IPS-18a (cell line): ENCODE data around the gene LRRC17.
A peak's percentile ranks its signal among the peaks of the same experiment; 100 is the strongest.

Experiments used
- H3K27ac ChIP-seq: one replicate; pipeline ENCODE4 v1.5.1; 2013; ENCODE audit warnings: low read length
- H3K27me3 ChIP-seq: one replicate; pipeline ENCODE4 v1.6.1; 2013; ENCODE audit warnings: mild to moderate bottlenecking, low read length; ENCODE audit not compliant: control insufficient read depth, insufficient read depth
- H3K36me3 ChIP-seq: one replicate; pipeline ENCODE4 v1.6.1; 2013; ENCODE audit warnings: low read depth, low read length; ENCODE audit not compliant: control insufficient read depth
- H3K4me1 ChIP-seq: one replicate; pipeline ENCODE4 v1.6.1; 2013; ENCODE audit warnings: low read depth, low read length; ENCODE audit not compliant: control insufficient read depth
- H3K4me3 ChIP-seq: one replicate; pipeline ENCODE4 v1.5.1; 2013; ENCODE audit warnings: low read length
- H3K9ac ChIP-seq: one replicate; pipeline ENCODE4 v1.6.1; 2013; ENCODE audit warnings: mild to moderate bottlenecking, low read length, moderate library complexity
- H3K9me3 ChIP-seq: one replicate; pipeline ENCODE4 v1.6.1; 2013; ENCODE audit warnings: low read depth, low read length; ENCODE audit not compliant: control insufficient read depth

Gene LRRC17, protein sequence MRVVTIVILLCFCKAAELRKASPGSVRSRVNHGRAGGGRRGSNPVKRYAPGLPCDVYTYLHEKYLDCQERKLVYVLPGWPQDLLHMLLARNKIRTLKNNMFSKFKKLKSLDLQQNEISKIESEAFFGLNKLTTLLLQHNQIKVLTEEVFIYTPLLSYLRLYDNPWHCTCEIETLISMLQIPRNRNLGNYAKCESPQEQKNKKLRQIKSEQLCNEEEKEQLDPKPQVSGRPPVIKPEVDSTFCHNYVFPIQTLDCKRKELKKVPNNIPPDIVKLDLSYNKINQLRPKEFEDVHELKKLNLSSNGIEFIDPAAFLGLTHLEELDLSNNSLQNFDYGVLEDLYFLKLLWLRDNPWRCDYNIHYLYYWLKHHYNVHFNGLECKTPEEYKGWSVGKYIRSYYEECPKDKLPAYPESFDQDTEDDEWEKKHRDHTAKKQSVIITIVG

DNA sequence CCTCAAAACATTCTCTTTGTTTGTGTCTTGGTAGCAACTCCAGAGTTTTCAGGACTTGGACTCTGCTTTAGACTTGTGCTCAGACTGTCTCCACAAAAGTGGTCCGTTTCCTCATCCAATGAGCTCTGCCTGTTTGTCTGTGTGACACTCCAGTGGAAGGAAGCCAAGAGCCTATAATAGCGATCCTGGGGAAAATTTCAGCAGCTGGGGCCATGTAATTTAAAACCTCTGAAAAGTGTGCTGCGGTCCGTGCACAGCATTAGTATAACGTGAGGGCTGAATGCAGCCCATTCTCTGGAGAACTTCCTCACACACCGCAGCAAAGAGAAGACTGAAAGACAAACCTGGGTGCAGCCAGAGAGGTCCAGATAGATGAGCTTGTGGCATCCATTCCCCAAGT lies at the start of gene LRRC17:
Gene LRRC17 (plus strand): TSS at position 259 of the 400 bp plus-strand sequence. CDS start 20,914 bp downstream, outside the sequence.
- no peaks in the 10 kb centered on the region for H3K9me3 ChIP-seq
- H3K27me3 ChIP-seq = no peaks in the 10 kb centered on the region
- H3K9ac ChIP-seq = peak within 1 kb of the TSS; percentile 25
- H3K4me3 ChIP-seq = peak within 1 kb of the TSS; percentile 31
- H3K27ac ChIP-seq = no peak within 1 kb of the TSS
- peaks cover 22% of the 10 kb centered on the region for H3K4me1 ChIP-seq
- no peaks in the 10 kb centered on the region for H3K36me3 ChIP-seq

DNA sequence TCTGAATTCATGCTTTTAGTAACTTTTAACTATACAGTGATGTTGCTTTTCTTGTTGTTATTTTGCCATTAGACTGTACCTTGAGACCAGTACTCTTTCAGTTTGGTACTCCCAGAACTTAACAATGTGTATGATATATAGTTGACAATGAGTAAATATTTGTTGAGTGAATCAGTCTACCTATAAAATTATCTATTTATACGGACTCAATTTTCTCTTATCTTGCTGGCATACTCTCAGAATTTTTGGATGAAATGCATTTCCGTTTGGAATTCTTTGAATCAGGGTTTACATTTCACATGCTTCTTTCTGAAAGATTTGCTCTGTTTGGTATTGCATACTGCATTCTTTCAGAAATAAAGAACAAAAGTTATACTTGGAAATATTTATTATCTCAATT lies 47.8 kb upstream of the LRRC17 start:
- Histone ChIP-seq H3K4me3 (no peak overlapping the region), H3K9me3 (no peaks in the 10 kb centered on the region), H3K27ac (no peak overlapping the region), H3K36me3 (no peaks in the 10 kb centered on the region), H3K9ac (no peak overlapping the region), H3K27me3 (no peaks in the 10 kb centered on the region), H3K4me1 (no peaks in the 10 kb centered on the region)

DNA sequence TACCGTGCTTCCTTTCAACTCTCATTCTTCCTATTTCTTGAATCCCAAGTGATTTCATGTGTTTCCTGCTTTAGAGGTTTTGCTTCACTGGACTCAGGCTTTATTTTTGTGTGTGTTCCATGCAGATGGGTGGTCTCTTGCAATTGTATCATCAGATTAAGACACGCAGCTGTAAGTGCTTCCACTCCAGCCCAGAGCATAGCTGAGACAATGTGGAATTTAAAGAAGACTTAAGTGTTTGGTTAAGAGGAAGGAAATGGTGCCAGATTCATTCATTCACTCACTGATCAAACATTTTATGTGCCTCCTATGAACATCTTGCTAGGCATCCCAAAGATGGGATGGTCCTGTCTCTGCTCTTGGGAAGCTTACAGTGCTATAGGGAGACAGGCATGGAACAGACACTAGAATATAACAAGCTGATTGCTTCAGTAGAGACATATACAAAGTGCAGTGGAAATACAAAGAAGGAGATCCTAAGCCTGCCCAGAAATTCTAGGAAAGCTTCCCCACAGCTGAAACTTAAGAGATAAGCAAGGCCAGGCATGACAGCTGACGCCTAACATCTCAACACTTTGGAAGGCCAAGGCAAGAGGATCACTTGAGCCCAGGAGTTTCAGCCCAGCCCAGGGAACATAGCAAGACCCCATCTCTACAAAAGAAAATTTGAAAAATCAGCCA lies 46.1 kb upstream of the LRRC17 start:
- Histone ChIP-seq H3K27me3 (no peaks in the 10 kb centered on the region), H3K4me3 (no peak overlapping the region), H3K9me3 (no peaks in the 10 kb centered on the region), H3K4me1 (no peaks in the 10 kb centered on the region), H3K27ac (no peak overlapping the region), H3K9ac (no peak overlapping the region), H3K36me3 (no peaks in the 10 kb centered on the region)

DNA sequence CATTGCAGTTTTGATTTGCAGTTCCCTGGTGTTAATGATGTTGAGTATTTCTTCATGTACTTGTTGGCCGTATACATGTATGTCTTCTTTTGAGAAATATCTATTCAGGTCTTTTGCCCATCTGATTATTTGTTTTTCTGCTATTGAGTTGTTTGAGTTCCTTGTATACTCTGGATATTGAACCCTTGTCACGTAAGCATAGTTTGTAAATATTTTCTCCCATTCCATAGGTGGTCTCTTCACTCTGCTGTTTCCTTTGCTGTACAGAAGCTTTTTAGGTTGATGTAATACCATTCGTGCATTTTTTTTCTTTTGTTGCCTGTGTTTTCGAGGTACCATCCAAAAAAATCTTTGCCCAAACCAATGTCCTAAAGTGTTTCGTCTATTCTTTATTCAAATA lies 43.6 kb upstream of the LRRC17 start:
- Histone ChIP-seq H3K36me3 (no peaks in the 10 kb centered on the region), H3K4me1 (no peaks in the 10 kb centered on the region), H3K27me3 (no peaks in the 10 kb centered on the region), H3K27ac (no peak overlapping the region), H3K9me3 (no peaks in the 10 kb centered on the region), H3K4me3 (no peak overlapping the region), H3K9ac (no peak overlapping the region)

DNA sequence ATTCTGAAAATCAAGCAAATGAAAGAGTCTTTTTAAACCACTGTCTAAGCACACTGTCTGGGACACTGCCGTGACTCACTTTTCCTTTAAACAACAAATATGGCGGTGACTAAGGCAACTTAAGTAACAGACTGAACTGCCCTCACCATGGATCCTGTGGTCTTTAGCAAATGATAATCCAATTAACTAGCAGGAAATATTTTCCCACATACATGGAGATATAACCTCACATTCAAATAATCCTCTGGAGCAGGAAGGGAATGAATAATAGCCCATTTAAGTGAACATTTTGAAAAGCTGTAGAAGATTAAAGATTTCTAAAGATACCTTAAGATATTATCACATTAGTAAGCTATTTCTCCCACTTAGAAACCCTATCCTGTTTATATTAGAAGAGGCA lies 40.3 kb upstream of the LRRC17 start:
- no peak overlapping the region for H3K4me3 ChIP-seq
- no peak overlapping the region for H3K27ac ChIP-seq
- H3K9ac ChIP-seq = no peak overlapping the region
- H3K4me1 ChIP-seq = no peaks in the 10 kb centered on the region
- no peaks in the 10 kb centered on the region for H3K27me3 ChIP-seq
- H3K36me3 ChIP-seq = no peaks in the 10 kb centered on the region
- H3K9me3 ChIP-seq = no peaks in the 10 kb centered on the region

DNA sequence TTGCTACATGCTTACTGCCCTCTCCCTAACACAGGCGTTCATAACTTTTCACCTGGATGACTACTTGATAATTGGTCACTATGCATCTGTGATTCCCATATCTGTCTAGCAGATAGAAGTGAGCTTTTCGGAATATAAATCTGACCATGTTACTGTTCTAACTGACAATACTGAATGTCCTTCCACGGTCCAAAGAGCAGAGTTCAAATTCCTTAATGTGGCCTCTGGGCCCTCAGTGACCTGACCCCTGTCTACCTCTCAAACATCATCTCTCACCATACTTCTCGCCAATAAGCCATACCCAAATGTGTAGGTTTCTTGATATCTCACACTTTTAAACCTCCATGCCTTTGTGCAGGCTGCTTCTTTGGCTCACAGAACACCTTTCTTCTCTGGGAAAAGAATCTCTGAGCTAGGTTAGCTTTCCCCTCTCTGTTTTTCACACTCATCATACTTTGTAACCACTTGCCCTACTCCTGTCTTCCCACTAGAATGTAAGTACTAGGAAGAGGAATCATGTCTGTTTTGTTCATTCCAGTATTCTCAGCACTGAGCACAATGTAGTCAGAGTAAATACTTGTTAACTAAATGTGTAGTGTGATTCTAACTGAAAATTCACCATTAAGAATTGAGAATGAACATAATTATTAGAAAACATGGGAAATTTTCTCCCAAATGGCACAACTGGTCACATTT lies 39.2 kb upstream of the LRRC17 start:
- Histone ChIP-seq H3K4me1 (no peaks in the 10 kb centered on the region), H3K9me3 (no peaks in the 10 kb centered on the region), H3K4me3 (no peak overlapping the region), H3K36me3 (no peaks in the 10 kb centered on the region), H3K9ac (no peak overlapping the region), H3K27me3 (no peaks in the 10 kb centered on the region), H3K27ac (no peak overlapping the region)

DNA sequence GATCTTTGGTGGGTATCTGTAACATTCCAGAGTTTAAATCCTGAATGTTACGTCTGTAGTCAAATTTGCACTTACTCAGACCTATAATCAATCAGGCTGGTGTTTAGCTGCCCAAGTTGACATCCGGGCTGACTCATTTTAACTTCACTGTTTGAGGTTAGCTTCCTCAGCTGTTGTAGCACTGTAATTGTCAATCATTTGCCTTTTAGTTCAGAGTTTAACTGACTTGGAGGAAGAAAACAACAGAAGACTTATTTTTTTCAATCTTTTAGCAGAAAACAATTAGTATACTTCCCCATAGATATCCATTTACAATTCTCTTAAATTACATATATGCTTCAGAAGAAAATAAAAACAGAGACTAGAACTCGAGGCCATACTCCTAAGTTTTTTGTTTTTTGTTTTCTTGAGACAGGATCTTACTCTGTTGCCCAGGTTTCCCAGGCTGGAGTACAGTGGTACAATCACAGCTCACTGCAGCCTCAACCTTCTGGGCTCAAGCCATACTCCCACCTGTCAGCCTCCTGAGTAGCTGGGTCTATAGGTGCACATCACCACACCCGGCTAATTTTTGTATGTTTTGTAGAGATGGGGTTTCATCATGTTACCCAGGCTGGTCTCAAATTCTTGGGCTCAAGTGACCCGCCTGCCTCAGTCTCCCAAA lies 38.5 kb upstream of the LRRC17 start:
- no peak overlapping the region for H3K4me3 ChIP-seq
- H3K27ac ChIP-seq = no peak overlapping the region
- no peaks in the 10 kb centered on the region for H3K27me3 ChIP-seq
- H3K9me3 ChIP-seq = no peaks in the 10 kb centered on the region
- H3K36me3 ChIP-seq = no peaks in the 10 kb centered on the region
- no peaks in the 10 kb centered on the region for H3K4me1 ChIP-seq
- H3K9ac ChIP-seq = no peak overlapping the region

DNA sequence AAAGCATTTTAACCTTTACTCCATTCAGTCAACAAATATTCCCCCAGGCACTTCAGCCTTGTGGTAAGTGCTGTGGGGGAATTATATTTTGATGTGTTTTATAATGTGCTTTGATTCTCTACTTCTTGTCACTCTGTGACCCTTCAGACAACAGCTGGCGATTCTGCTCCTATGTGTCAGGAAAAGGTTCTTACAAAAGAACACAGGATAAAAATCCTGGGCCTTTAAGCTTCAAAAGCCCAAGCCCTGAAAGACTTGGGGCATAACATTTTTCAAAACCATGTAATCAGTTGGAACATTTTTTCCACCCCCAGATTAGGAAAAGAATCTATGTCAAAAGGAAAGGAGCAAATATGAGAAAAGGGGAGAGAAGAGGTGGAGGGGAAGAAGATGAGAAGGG lies 37.8 kb upstream of the LRRC17 start:
- Histone ChIP-seq H3K9me3 (no peaks in the 10 kb centered on the region), H3K4me3 (no peak overlapping the region), H3K36me3 (no peaks in the 10 kb centered on the region), H3K27me3 (no peaks in the 10 kb centered on the region), H3K9ac (no peak overlapping the region), H3K27ac (no peak overlapping the region), H3K4me1 (no peaks in the 10 kb centered on the region)

DNA sequence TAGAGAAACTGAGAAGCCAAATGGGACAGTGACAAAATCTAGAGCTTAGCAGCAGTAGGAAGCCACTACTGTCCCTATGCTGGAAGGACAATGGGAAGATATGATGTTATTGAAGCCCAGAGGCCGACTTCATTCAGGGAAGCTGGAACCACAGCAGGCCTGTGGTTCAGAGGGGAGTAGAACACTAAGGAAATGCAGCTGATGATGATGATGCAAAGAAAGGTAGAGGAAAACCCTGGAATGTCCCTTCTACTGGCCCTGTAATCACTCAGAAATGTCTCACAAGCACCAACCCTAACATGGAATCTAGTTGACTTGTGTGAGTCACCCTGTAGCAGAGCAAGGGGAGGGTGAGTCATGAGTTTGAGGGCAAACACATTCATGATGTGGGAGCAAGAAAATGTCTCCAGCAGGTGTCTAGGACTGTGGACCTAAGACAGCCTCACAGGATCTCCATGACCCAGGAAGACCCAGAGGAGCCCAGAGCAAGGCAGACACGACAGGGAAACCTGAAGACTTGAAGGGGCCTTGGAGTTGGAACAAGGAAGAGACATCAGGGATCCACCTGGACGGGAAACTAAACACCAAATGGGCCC lies 37.0 kb upstream of the LRRC17 start:
- no peaks in the 10 kb centered on the region for H3K4me1 ChIP-seq
- no peak overlapping the region for H3K9ac ChIP-seq
- H3K9me3 ChIP-seq = no peaks in the 10 kb centered on the region
- H3K27me3 ChIP-seq = no peaks in the 10 kb centered on the region
- H3K27ac ChIP-seq = no peak overlapping the region
- H3K36me3 ChIP-seq = no peaks in the 10 kb centered on the region
- H3K4me3 ChIP-seq = no peak overlapping the region

DNA sequence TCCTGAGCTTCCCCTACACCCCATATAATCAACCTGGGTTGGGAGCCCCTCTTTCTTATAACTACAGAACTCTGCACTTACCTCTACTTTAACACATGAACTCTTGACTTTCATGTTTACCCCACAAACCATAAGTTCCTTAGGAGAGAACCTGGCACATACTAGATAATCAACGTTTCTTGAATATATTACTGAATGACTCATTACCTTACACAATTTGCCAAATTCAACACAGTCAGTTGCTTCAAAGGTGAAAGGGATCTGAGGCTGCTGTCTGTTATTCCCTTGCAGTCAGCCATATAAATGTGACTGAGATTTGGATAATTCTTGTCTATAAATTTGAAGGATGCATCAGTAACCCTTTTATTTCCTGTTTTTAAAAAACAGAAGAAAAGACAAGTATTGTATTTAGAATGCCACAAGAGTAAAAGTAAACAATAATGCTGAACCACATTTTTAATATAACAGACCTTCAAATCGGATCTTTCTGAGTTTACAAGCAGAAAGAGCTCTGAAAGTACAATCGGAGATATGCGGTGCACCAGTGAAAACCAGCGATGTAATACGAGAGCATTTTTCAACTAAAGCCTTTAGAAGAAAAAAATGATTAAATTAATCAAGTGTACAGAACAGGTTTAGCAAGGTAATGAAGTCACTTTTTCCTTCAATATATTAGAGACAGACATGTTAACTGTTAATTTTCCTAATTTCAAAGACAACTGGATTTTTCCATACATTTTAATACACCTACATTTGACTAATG lies 29.5 kb upstream of the LRRC17 start:
- no peaks in the 10 kb centered on the region for H3K27me3 ChIP-seq

More for the DNA sequence above, 29.5 kb upstream of the LRRC17 start:
- no peak overlapping the region for H3K4me3 ChIP-seq
- no peaks in the 10 kb centered on the region for H3K4me1 ChIP-seq
- no peaks in the 10 kb centered on the region for H3K36me3 ChIP-seq
- H3K9me3 ChIP-seq = no peaks in the 10 kb centered on the region
- no peak overlapping the region for H3K9ac ChIP-seq
- H3K27ac ChIP-seq = no peak overlapping the region
